Right lobe of liver (tissue), 6 donors: ENCODE data around the gene TRAK1. TPM values are rescaled to one million over a fixed set of nuclear protein-coding genes. Genes with fewer than 3 reads are reported as not detected.
A peak's percentile ranks its signal among the peaks of the same experiment; 100 is the strongest.

Experiments
- ATAC-seq, 4 donors: fragments of 200-7000 bp; cut with Tn5 transposase; one replicate each; pipeline ENCODE4 v1.9.1; 2020; ENCODE audit warnings: mild to moderate bottlenecking in 4 of 4, moderate library complexity in 4 of 4
- DNase-seq, 3 donors: peaks; one replicate each; pipeline ENCODE4 v3.0.0-alpha.2; 2020
- H3K27ac ChIP-seq, 3 donors: fragments of 200-600 bp; one replicate each; pipeline ENCODE4 v1.8.0; 2022
- H3K27me3 ChIP-seq, 2 donors: fragments of 200-600 bp; one replicate each; pipeline ENCODE4 v1.8.0; 2022
- H3K36me3 ChIP-seq, 4 donors: fragments of 200-600 bp; sonication (generic) in 1 of 4; one replicate each; pipeline versions ENCODE4 v1.5.1 to v1.8.0; 2017 to 2022; ENCODE audit warnings: control low read depth in 1 of 4
- H3K4me1 ChIP-seq, 4 donors: fragments of 200-600 bp; sonication (generic) in 1 of 4; one replicate each; pipeline versions ENCODE4 v1.5.1 to v1.8.0; 2017 to 2022; ENCODE audit warnings: control low read depth in 1 of 4
- H3K4me3 ChIP-seq, 3 donors: fragments of 200-600 bp; one replicate each; pipeline ENCODE4 v1.8.0; 2022
- H3K9me3 ChIP-seq, 4 donors: fragments of 200-600 bp; sonication (generic) in 1 of 4; one replicate each; pipeline versions ENCODE4 v1.5.1 to v1.8.0; 2017 to 2022; ENCODE audit warnings: control low read depth in 1 of 4
- CTCF ChIP-seq, 4 donors: fragments of 200-600 bp in 3 of 4; fragments of 450-650 bp in 1 of 4; IDR thresholded peaks; one replicate each; pipeline versions ENCODE4 v1.5.1 to v1.8.0; 2016 to 2022; ENCODE audit warnings: antibody characterized with exemption in 4 of 4, mild to moderate bottlenecking in 2 of 4
- POLR2A ChIP-seq: fragments of 450-650 bp; IDR thresholded peaks from one replicate; pipeline ENCODE4 v1.6.1; 2017; ENCODE audit warnings: antibody characterized with exemption, mild to moderate bottlenecking
- WGBS: methylation state at CpG from one replicate; pipeline ENCODE4 v1.1.6; 2018; ENCODE audit warnings: low coverage, low lambda C conversion rate; ENCODE audit not compliant: insufficient coverage; ENCODE audit errors: missing lambda C conversion rate; 5-methylcytosine and 5-hydroxymethylcytosine counted together
- intact Hi-C, 2 donors: fragments of 100-400 bp; cut with DNase I; formaldehyde crosslinking; loops; one replicate each; pipeline versions ENCODE4 v1.11.2 to v1.14.1; 2022
- total RNA-seq, 6 experiments: library from RNA; depleted of rRNA in 2 of 6; stranded (reverse); fragments of >200 nt in 2 of 6; fragmentation: NEBNext Ultra II Directional in 3 of 6; extraction: Animal tissue kit (Norgen Biotek cat#: 25700) in 3 of 6; gene quantifications; one replicate each; pipeline versions ENCODE4 v1.1.0 to v1.2.4, GENCODE V29; 2016 to 2023
- donor health status: DM: no; HTN: yes; CAD: no.
- donor health status: DM: no; HTN: no; CAD: no.
- donor health status: DM: no; HTN: no; CAD: no.
- donor health status: DM: no; HTN: yes; CAD: no.
- donor health status: DM: no; HTN: yes; CAD: no.

The TRAK1 gene
- total RNA-seq, 6 experiments from 2014 or later: 9.5 to 16.4 (median 12.2) TPM

- DNase-seq (no peak), ATAC-seq (peak; percentile 63 to 73 (median 70))
- Histone ChIP-seq H3K4me3 (no peak overlapping the region), H3K36me3 (no peaks in the 10 kb centered on the region), H3K4me1 (peaks cover 0 to 27% (median 4%) of the 10 kb centered on the region in 4 donors), H3K27ac (no peak overlapping the region), H3K27me3 (no peaks in the 10 kb centered on the region), H3K9me3 (no peaks in the 10 kb centered on the region)
- intact Hi-C loops: loop anchor here in 1 of 2 donors (5.0 to 10.0 kb wide), 2 partner anchors 212 to 305 kb away; no protein-coding TSS in a partner anchor
- TF ChIP-seq CTCF (IDR thresholded peaks at IDR 0.05): peak; percentile 55 to 60 (median 58)
- no peak for TF ChIP-seq POLR2A
- WGBS: 9% methylated on average over 3 of the region's 14 CpGs
Measured at GRCh38 chr3:42229942-42230688, 139.0 kb downstream of the TRAK1 start.

- Histone ChIP-seq H3K4me1 (peaks cover 0 to 21% (median 4%) of the 10 kb centered on the region in 4 donors), H3K27me3 (no peaks in the 10 kb centered on the region), H3K9me3 (no peaks in the 10 kb centered on the region), H3K4me3 (no peak overlapping the region), H3K36me3 (no peaks in the 10 kb centered on the region), H3K27ac (peak overlapping the region in 1 of 3 donors; percentile 31)
- 35% methylated on average over 5 of the region's 5 CpGs for WGBS
- peak in 1 of 3 donors; percentile 73 for DNase-seq
- TF ChIP-seq CTCF (IDR thresholded peaks at IDR 0.05) (no peak), POLR2A (no peak)
- ATAC-seq: peak; percentile 91 to 95 (median 94)
- intact Hi-C loops: loop anchor here in 1 of 2 donors (5.0 kb wide), 1 partner anchor 211 kb away; no protein-coding TSS in a partner anchor
Measured at GRCh38 chr3:42230860-42231259, 139.7 kb downstream of the TRAK1 start.

- Histone ChIP-seq H3K4me3 (no peak overlapping the region), H3K4me1 (peaks cover 0 to 10% (median 2%) of the 10 kb centered on the region in 4 donors), H3K9me3 (peaks cover 0 to 4% (median 0%) of the 10 kb centered on the region in 4 donors), H3K27ac (no peak overlapping the region), H3K27me3 (no peaks in the 10 kb centered on the region), H3K36me3 (no peaks in the 10 kb centered on the region)
- DNase-seq: no peak
- intact Hi-C loops: no loop called here
- no peak for ATAC-seq
- TF ChIP-seq POLR2A (no peak), CTCF (IDR thresholded peaks at IDR 0.05) (no peak)
Measured at GRCh38 chr3:42235532-42235931, 144.4 kb downstream of the TRAK1 start.

GRCh38 chr3:42236611-42237010, 145.5 kb downstream of the TRAK1 start:
- DNase-seq: no peak
- intact Hi-C loops: no loop called here
- peaks cover 0 to 1% (median 0%) of the 10 kb centered on the region in 4 donors for H3K4me1 ChIP-seq
- no peak overlapping the region for H3K4me3 ChIP-seq
- TF ChIP-seq POLR2A (no peak), CTCF (IDR thresholded peaks at IDR 0.05) (no peak)
- WGBS: 88% methylated on average over 2 of the region's 2 CpGs
- no peak for ATAC-seq
- H3K27ac ChIP-seq: no peak overlapping the region
- no peaks in the 10 kb centered on the region for H3K36me3 ChIP-seq
- H3K9me3 ChIP-seq: peaks cover 0 to 4% (median 0%) of the 10 kb centered on the region in 4 donors
- no peaks in the 10 kb centered on the region for H3K27me3 ChIP-seq
